H9 (cell line): ENCODE data around the gene TRIM51. TPM values are rescaled to one million over a fixed set of nuclear protein-coding genes. Genes with fewer than 3 reads are reported as not detected.

Source experiments
- DNase-seq: peaks from one replicate; pipeline ENCODE4 v3.0.0-alpha.2; 2017
- H2AFZ ChIP-seq: one replicate; pipeline ENCODE4 v1.6.1; 2013; ENCODE audit warnings: mild to moderate bottlenecking, low read length, control low read depth, moderate library complexity
- H2AK5ac ChIP-seq: 2 replicates; pipeline ENCODE4 v1.6.1; 2013; ENCODE audit warnings: low read length, control low read depth, mixed read lengths; ENCODE audit not compliant: insufficient read length
- H2BK120ac ChIP-seq: one replicate; pipeline ENCODE4 v1.6.1; 2013; ENCODE audit warnings: low read depth, mild to moderate bottlenecking, low read length, control low read depth, inconsistent platforms; ENCODE audit not compliant: poor library complexity, severe bottlenecking
- H2BK12ac ChIP-seq: 2 replicates; pipeline ENCODE4 v1.6.1; 2013; ENCODE audit warnings: low read length, control low read depth, mixed read lengths, low read depth; ENCODE audit not compliant: insufficient read length
- H2BK15ac ChIP-seq: 2 replicates; pipeline ENCODE4 v1.6.1; 2013; ENCODE audit warnings: low read depth, low read length, control low read depth
- H2BK20ac ChIP-seq: one replicate; pipeline ENCODE4 v1.6.1; 2013; ENCODE audit warnings: low read depth, mild to moderate bottlenecking, low read length, control low read depth, inconsistent platforms; ENCODE audit not compliant: poor library complexity, severe bottlenecking
- H2BK5ac ChIP-seq: 2 replicates; pipeline ENCODE4 v1.6.1; 2013; ENCODE audit warnings: low read length, control low read depth, mixed read lengths; ENCODE audit not compliant: insufficient read length
- H3K14ac ChIP-seq: 2 replicates; pipeline ENCODE4 v1.6.1; 2013; ENCODE audit warnings: low read length, control low read depth; ENCODE audit not compliant: insufficient read depth
- H3K18ac ChIP-seq: 2 replicates; pipeline ENCODE4 v1.6.1; 2013; ENCODE audit warnings: low read depth, mild to moderate bottlenecking, mixed read lengths, low read length, control low read depth; ENCODE audit not compliant: insufficient read length
- H3K23ac ChIP-seq: 2 replicates; pipeline ENCODE4 v1.6.1; 2013; ENCODE audit warnings: low read length, control low read depth, mixed read lengths, low read depth; ENCODE audit not compliant: insufficient read length
- H3K23me2 ChIP-seq: 2 replicates; pipeline ENCODE4 v1.6.1; 2013; ENCODE audit warnings: low read depth, mild to moderate bottlenecking, mixed read lengths, low read length, control low read depth; ENCODE audit not compliant: insufficient read length, poor library complexity, severe bottlenecking
- H3K27ac ChIP-seq: 2 replicates; pipeline ENCODE4 v1.5.1; 2013; ENCODE audit warnings: low read length, control low read depth, mixed read lengths, low read depth; ENCODE audit not compliant: insufficient read length
- H3K27me3 ChIP-seq: 2 replicates; pipeline ENCODE4 v1.6.1; 2013; ENCODE audit warnings: low read length, control low read depth, inconsistent platforms; ENCODE audit not compliant: insufficient read depth
- H3K4ac ChIP-seq: 2 replicates; pipeline ENCODE4 v1.6.1; 2013; ENCODE audit warnings: low read depth, mild to moderate bottlenecking, control low read depth, inconsistent platforms, low read length, moderate library complexity
- H3K4me1 ChIP-seq: 2 replicates; pipeline ENCODE4 v1.6.1; 2013; ENCODE audit warnings: low read length, control low read depth, inconsistent platforms; ENCODE audit not compliant: insufficient read depth
- H3K4me2 ChIP-seq: 2 replicates; pipeline ENCODE4 v1.6.1; 2013; ENCODE audit warnings: low read length, control low read depth, mixed read lengths; ENCODE audit not compliant: insufficient read length, insufficient read depth
- H3K56ac ChIP-seq: 2 replicates; pipeline ENCODE4 v1.6.1; 2013; ENCODE audit warnings: low read depth, mild to moderate bottlenecking, mixed read lengths, low read length, control low read depth; ENCODE audit not compliant: insufficient read length
- H3K79me1 ChIP-seq: 2 replicates; pipeline ENCODE4 v1.6.1; 2013; ENCODE audit warnings: low read depth, mild to moderate bottlenecking, moderate library complexity, low read length, control low read depth, inconsistent platforms; ENCODE audit not compliant: insufficient read depth, poor library complexity, severe bottlenecking
- H3K79me2 ChIP-seq: 2 replicates; pipeline ENCODE4 v1.6.1; 2013; ENCODE audit warnings: low read length, control low read depth, inconsistent platforms; ENCODE audit not compliant: insufficient read depth
- H3K9ac ChIP-seq: 2 replicates; pipeline ENCODE4 v1.6.1; 2013; ENCODE audit warnings: low read length, control low read depth, mixed read lengths; ENCODE audit not compliant: insufficient read length; ENCODE audit errors: extremely low read depth
- H3K9me3 ChIP-seq: one replicate; pipeline ENCODE4 v1.6.1; 2013; ENCODE audit warnings: low read depth, low read length, inconsistent platforms; ENCODE audit not compliant: control insufficient read depth
- H3T11ph ChIP-seq: one replicate; pipeline ENCODE4 v1.6.1; 2013; ENCODE audit warnings: mild to moderate bottlenecking, low read length, control low read depth, inconsistent platforms
- H4K20me1 ChIP-seq: one replicate; pipeline ENCODE4 v1.6.1; 2013; ENCODE audit not compliant: control insufficient read depth, insufficient read length, insufficient read depth
- H4K5ac ChIP-seq: 2 replicates; pipeline ENCODE4 v1.6.1; 2013; ENCODE audit warnings: low read depth, mild to moderate bottlenecking, mixed read lengths, low read length, control low read depth; ENCODE audit not compliant: insufficient read length
- H4K8ac ChIP-seq: replicated peaks from 2 replicates; pipeline ENCODE4 v1.6.1; 2013; ENCODE audit warnings: low read length, control low read depth, mixed read lengths, low read depth; ENCODE audit not compliant: insufficient read length
- H4K91ac ChIP-seq: 2 replicates; pipeline ENCODE4 v1.6.1; 2013; ENCODE audit warnings: low read depth, mild to moderate bottlenecking, moderate library complexity, mixed read lengths, low read length, control low read depth; ENCODE audit not compliant: insufficient read length
- H3K27ac Mint-ChIP-seq, 3 experiments: 2 replicates in 2 of 3; 3 replicates in 1 of 3; pipeline ENCODE4 v1.8.0; 2020 to 2021; ENCODE audit warnings: mixed read lengths in 3 of 3, mild to moderate bottlenecking in 1 of 3, moderate library complexity in 1 of 3
- H3K27me3 Mint-ChIP-seq: 2 replicates; pipeline ENCODE4 v1.8.0; 2021; ENCODE audit warnings: low read depth, mild to moderate bottlenecking, moderate library complexity, mixed read lengths
- H3K36me3 Mint-ChIP-seq, 3 experiments: 2 replicates in 2 of 3; 3 replicates in 1 of 3; pipeline ENCODE4 v1.8.0; 2020 to 2021; ENCODE audit warnings: low read depth in 3 of 3, mixed read lengths in 3 of 3; ENCODE audit not compliant: insufficient read depth in 1 of 3
- H3K4me1 Mint-ChIP-seq, 2 experiments: 2 replicates each; pipeline ENCODE4 v1.8.0; 2020; ENCODE audit warnings: mixed read lengths in 2 of 2
- H3K4me3 Mint-ChIP-seq, 2 experiments: 2 replicates in 1 of 2; 3 replicates in 1 of 2; pipeline ENCODE4 v1.8.0; 2020 to 2021; ENCODE audit warnings: mild to moderate bottlenecking in 2 of 2, mixed read lengths in 2 of 2, moderate library complexity in 1 of 2
- H3K9me3 Mint-ChIP-seq, 2 experiments: 2 replicates in 1 of 2; 3 replicates in 1 of 2; pipeline ENCODE4 v1.8.0; 2020; ENCODE audit warnings: mild to moderate bottlenecking in 2 of 2, mixed read lengths in 2 of 2, moderate library complexity in 1 of 2
- CTCF ChIP-seq: fragments of 200-600 bp; sonication (generic); conservative IDR thresholded peaks from 3 replicates; pipeline ENCODE4 v1.8.0; 2021; ENCODE audit warnings: antibody characterized with exemption, mild to moderate bottlenecking
- WGBS: extraction: QIAGEN DNeasy Blood & Tissue Kit; methylation state at CpG from one replicate; pipeline ENCODE4 v1.1.7; 2013; ENCODE audit warnings: missing lambda C conversion rate, low lambda C conversion rate, mixed read lengths; ENCODE audit not compliant: insufficient read length; ENCODE audit errors: extremely low coverage; 5-methylcytosine and 5-hydroxymethylcytosine counted together
- total RNA-seq: library from RNA; stranded (reverse); gene quantifications from 2 replicates; pipeline ENCODE4 v1.2.1, GENCODE V29; 2021

The TRIM51 gene
- total RNA-seq, 1 experiment from 2014 or later, result not detected

GRCh38 chr11:55895216-55895615 lies 12.1 kb downstream of the TRIM51 start:
- no peak overlapping the region for H2BK12ac ChIP-seq
- 0 out of 3 replicates have a peak, but pooled peaks have one; percentile 11 for TF ChIP-seq CTCF
- H3K4ac ChIP-seq, result no peak overlapping the region
- peaks cover 0 to 22% (median 6%) of the 10 kb centered on the region in 3 experiments; a peak in 5 of 7 replicates for H3K36me3 Mint-ChIP-seq
- H2BK20ac ChIP-seq, result no peak overlapping the region
- no peak overlapping the region for H4K5ac ChIP-seq
- H2AFZ ChIP-seq, result no peak overlapping the region
- no peak overlapping the region for H3K14ac ChIP-seq
- no peak overlapping the region for H2BK5ac ChIP-seq
- no peak overlapping the region for H3K23ac ChIP-seq
- H4K91ac ChIP-seq, result no peak overlapping the region
- no peaks in the 10 kb centered on the region for H3K27me3 ChIP-seq
- peaks cover 2% of the 10 kb centered on the region for H3K27me3 Mint-ChIP-seq
- no peaks in the 10 kb centered on the region for H3K4me1 ChIP-seq
- no peaks in the 10 kb centered on the region for H3K79me2 ChIP-seq
- no peak overlapping the region for H3K4me2 ChIP-seq
- H2BK120ac ChIP-seq, result no peak overlapping the region
- WGBS, result no CpG with 5 or more reads among the region's 8 CpGs
- no peak overlapping the region for H2BK15ac ChIP-seq
- H3K27ac Mint-ChIP-seq, result no peak overlapping the region
- peaks cover 67 to 73% of the 10 kb centered on the region in 2 experiments for H3K9me3 Mint-ChIP-seq
- H3K9ac ChIP-seq, result no peak overlapping the region
- no peak for DNase-seq
- H4K8ac ChIP-seq, result no peak overlapping the region
- H3K4me1 Mint-ChIP-seq, result no peaks in the 10 kb centered on the region
- no peaks in the 10 kb centered on the region for H3K23me2 ChIP-seq
- no peak overlapping the region for H2AK5ac ChIP-seq
- H3K56ac ChIP-seq, result no peak overlapping the region
- H3K4me3 Mint-ChIP-seq, result no peak overlapping the region
- no peak overlapping the region for H3K27ac ChIP-seq
- no peak overlapping the region for H3T11ph ChIP-seq
- H4K20me1 ChIP-seq, result no peaks in the 10 kb centered on the region
- peaks cover 33% of the 10 kb centered on the region for H3K9me3 ChIP-seq
- no peak overlapping the region for H3K18ac ChIP-seq
- no peaks in the 10 kb centered on the region for H3K79me1 ChIP-seq
